Endothelial cell of umbilical vein (primary cell): Measurements from ENCODE around the gene UBASH3B.

Experiments used
- EZH2 ChIP-seq: IDR thresholded peaks from 2 replicates; pipeline ENCODE4 v1.6.1; 2012; ENCODE audit warnings: borderline replicate concordance, low read depth, mild to moderate bottlenecking, moderate library complexity, low read length, inconsistent platforms; ENCODE audit not compliant: severe bottlenecking
- MYC ChIP-seq: IDR thresholded peaks from one replicate; pipeline ENCODE4 v1.6.1; 2011; ENCODE audit warnings: mild to moderate bottlenecking, low read depth, low read length
- POLR2A ChIP-seq: IDR thresholded peaks from 2 replicates; pipeline ENCODE4 v1.6.1; 2012; ENCODE audit warnings: low read depth, mild to moderate bottlenecking, control low read depth, low read length
- POLR2AphosphoS5 ChIP-seq: IDR thresholded peaks from 2 replicates; pipeline ENCODE4 v1.6.1; 2012; ENCODE audit warnings: low read depth, mild to moderate bottlenecking, control low read depth, low read length, moderate library complexity; ENCODE audit not compliant: insufficient read depth
- TF ChIP-seq, protein P1 (sequence below), 2 donors: IDR thresholded peaks; 1 replicate in 1 of 2; 2 replicates in 1 of 2; pipeline ENCODE4 v1.5.1; 2011; ENCODE audit warnings: low read length in 2 of 2, mild to moderate bottlenecking in 2 of 2, moderate library complexity in 2 of 2, control low read depth in 1 of 2, inconsistent platforms in 1 of 2, low read depth in 1 of 2; ENCODE audit not compliant: insufficient read depth in 1 of 2; ENCODE audit errors: extremely low read depth in 1 of 2

- TF ChIP-seq, protein P1, sequence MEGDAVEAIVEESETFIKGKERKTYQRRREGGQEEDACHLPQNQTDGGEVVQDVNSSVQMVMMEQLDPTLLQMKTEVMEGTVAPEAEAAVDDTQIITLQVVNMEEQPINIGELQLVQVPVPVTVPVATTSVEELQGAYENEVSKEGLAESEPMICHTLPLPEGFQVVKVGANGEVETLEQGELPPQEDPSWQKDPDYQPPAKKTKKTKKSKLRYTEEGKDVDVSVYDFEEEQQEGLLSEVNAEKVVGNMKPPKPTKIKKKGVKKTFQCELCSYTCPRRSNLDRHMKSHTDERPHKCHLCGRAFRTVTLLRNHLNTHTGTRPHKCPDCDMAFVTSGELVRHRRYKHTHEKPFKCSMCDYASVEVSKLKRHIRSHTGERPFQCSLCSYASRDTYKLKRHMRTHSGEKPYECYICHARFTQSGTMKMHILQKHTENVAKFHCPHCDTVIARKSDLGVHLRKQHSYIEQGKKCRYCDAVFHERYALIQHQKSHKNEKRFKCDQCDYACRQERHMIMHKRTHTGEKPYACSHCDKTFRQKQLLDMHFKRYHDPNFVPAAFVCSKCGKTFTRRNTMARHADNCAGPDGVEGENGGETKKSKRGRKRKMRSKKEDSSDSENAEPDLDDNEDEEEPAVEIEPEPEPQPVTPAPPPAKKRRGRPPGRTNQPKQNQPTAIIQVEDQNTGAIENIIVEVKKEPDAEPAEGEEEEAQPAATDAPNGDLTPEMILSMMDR (IDR thresholded peaks at IDR 0.05; ENCODE audit: extremely low read depth in 1 of 2, insufficient read depth in 1 of 2, low read depth in 1 of 2, low read length in 2 of 2) = no peak
- no peak for TF ChIP-seq POLR2AphosphoS5
- no peak for TF ChIP-seq EZH2
- TF ChIP-seq POLR2A = no peak
- no peak for TF ChIP-seq MYC
These were observed 147.8 kb downstream of the UBASH3B start for GRCh38 chr11:122803306-122803705.
